Stimulated activated naive CD4-positive, alpha-beta T cell (primary cell): Measurements from ENCODE around the gene ABCC1.
"Not testable (repeated sequence)": the region's sequence is repeated elsewhere in the genome, so short reads cannot be mapped to it uniquely, and the experiment has no call there.

ENCODE experiments used
- DNase-seq, 6 experiments: peaks; one replicate each; lab custom pipeline; 2025; lab: John Stamatoyannopoulos, UW

The ABCC1 gene

DNA sequence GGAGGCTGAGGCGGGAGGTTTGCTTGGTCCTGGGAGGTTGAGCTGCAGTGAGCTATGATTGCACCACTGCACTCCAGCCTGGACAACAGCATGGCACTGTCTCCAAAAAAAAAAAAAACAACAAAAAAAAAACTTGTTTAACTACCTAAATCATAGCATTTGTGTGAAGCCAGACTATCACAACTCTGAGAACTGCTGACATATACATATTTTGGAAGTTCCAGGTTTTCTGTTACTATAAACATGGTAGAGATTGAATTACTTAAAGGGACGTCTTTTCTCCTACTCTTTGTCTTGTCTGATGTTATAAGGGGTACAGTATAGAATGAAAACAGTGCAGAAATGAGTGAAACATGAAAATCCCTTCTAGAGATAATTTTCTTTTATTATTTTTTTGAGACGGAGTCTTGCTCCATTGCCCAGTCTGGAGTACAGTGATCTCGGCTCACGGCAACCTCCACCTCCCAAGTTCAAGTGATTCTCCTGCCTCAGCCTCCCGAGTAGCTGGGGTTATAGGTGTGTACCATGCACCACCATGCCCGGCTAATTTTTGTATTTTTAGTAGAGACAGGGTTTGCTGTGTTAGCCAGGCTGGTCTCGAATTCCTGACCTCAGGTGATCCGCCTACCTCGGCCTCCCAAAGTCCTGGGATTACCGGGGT, 18.4 kb downstream of the ABCC1 start:
- no peak for DNase-seq

DNA sequence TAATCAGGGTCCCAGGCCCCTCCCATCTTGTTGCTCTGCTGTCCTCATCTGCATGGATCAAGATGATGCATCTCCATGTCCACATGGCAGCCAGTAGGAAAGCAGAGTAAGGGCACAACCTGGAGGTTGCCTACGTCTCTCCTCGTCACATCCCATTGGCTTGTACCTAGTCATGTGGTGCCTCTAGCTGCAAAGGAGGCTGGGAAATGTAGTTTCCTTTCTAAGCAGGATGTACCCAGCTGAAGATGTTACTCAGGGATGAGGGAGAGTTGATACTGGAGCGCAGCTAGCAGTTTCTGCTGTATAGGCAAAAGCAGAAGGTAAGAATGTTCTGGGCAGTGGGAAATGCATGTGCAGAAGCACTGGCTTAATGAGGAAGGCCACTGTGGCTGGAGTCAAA, 20.8 kb downstream of the ABCC1 start:
- no peak for DNase-seq

DNA sequence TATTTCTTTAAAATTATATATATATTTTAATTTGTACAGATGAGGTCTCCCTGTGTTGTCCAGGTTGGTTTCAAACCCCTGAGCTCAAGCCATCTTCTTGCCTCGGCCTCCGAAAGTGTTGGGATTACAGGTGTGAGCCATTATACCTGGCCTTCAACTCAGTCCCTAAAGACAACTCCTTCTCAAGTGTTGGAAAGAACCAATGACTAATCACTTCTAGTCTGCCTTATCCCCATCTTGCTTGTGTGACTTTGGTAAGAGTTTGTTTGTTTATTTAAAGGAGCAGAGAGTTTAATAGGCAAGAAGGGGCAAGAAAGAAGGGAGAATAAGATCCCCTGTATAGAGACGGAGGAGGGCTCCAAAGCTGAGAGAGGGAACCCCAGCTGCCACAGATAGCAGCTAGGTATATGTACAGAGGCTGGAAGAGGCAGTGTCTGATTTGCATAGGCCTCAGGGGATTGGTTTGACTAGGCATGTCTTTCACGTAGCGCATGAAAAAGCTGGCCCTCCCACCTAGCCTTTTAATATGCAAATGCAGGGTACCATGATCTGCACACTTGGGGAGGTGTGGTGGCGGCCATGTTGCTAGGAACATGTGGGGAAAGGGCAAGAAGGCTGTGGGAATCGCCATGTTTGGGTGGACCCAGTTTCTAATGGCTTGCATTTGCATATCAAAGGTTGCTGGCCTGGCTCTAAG, 21.5 kb downstream of the ABCC1 start:
- DNase-seq = no peak

DNA sequence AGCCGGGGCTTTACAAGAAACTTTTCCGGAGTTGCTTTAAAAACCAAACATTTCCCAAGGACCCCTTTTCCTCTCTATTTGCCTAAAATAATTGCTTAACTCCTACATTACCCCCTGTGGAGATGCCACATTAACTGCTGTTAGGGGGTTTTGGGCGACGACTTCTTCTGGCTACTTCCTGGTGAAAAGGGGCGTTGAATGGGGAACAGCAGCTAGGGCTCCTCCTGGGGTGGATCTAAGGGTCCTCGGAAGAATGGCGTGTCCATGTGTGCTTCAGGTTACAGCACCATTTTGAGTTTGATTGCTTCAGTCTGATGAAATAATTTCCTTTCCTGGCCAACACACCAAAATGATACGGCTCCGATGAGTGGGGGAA, 22.0 kb downstream of the ABCC1 start:
- no peak for DNase-seq

DNA sequence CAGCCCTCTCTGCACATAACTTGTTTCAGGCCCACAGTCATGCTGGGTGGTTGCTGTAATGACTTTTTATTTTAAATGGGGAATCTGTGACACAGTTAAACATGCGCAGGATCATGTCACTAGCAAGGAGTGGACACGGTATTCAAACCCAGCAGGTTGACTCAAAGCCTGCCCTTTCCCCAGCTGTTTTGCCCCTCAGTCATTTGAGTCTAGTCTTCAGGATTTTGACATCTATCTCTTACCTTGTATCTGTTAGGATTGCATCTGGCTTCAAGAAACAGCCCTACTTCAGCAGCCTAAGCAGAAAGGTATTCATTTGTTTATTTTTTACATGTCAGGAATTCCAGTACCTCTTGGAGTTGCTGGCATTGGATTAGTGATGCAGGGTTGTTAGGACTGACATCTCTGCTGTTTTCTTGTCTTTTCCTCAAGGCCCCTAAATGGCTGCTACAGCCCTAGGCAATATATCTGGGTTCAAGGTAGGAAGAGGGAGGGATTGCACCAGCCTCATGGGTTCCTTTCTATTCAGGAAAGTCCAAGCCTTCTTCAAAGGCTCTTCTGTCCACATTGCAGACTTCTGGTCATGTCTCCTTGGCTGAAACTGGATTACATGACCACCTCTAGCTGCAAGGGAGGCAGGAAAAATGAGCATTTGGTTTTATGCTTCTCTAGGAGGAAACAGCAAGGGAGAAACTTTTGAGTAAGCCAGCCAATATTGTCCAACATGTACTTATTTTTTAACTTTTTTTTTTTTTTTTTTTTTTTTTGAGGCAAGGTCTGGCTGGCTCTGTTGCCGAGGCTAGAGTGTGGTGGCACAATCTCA, 22.8 kb downstream of the ABCC1 start:
- no peak for DNase-seq

DNA sequence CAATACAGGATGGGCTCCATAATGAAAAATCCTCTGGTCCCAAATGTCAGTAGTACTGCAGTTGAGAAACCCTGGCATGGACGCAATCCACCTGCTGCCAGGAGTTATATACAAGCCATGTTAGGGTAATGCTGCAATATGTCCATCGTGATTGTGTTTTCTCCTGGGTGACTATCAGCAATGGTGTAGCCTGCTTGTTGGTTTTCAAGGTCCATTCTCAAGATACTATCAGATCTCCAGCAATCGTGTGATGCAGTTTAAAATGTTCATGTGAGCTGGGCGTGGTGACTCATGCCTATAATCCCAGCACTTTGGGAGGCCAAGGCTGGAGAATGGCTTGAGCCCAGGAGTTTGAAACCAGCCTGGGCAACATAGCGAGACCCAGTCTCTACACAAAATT, 24.0 kb downstream of the ABCC1 start:
- no peak for DNase-seq

DNA sequence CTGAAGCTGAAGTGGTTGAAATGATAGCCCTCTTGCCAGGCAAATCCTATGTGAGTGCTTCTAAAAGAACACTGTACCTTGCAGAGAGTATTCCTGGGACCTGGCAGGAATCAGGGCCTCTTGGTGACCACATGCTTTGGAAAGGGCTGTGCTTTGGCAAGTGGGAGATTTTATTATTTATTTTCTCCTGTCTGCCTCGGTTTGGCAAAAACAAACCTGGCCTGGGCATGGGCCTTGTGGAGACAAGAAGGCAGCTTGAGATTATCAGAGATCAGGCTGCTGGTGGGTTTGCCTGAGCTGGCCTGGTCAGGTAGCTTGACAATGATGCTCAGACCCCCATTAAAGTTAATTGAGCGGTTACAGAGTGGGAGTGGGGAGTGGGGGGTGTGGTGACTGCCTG, 24.6 kb downstream of the ABCC1 start:
- DNase-seq = no peak

DNA sequence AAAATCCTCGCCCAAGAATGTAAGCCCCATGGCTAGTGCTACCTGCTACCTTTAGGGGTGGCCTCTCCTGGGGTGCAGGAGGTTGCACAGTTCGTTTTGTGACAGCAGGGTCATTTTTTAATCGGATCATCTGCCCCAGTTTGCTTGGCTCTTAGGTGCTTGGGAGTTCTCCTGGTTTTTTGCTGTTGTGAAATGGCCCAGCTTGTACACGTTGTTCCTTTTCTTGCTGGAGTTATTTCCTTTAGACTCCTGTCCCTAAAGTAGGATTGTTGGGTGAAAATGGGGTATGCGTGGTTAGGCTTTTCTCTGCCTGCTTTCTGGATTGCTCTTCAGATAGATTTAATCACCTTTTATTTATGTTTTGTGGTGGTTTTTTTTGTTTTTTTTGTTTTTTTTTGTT, 25.8 kb downstream of the ABCC1 start:
- no peak for DNase-seq

DNA sequence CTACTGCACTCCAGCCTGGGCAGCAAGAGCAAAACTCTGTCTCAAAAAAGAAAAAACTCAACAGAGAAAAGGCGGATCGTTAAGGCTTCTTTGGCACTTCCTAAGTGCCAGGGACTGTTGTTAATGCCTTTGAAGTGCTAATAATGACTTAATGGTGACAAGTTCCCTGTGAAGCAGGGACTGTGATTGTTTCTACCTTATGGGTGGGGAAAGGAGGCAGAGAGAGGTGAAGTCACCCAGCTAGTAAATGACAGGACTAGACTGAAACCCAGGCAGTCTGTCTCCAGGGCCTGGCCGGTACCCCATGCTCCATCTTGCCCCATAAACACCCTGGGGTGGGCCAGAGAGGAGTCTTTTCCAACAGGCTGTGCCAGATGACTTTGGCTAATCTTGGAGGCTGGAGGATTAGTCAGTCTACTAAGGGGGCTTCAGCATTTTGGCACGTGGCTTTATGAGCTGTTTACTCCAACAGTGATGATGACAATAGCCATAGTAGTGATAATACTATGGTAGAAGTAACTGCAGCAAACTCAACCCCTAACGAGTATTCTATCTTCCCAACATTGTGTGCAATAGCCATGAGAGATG, 26.9 kb downstream of the ABCC1 start:
- DNase-seq = no peak

DNA sequence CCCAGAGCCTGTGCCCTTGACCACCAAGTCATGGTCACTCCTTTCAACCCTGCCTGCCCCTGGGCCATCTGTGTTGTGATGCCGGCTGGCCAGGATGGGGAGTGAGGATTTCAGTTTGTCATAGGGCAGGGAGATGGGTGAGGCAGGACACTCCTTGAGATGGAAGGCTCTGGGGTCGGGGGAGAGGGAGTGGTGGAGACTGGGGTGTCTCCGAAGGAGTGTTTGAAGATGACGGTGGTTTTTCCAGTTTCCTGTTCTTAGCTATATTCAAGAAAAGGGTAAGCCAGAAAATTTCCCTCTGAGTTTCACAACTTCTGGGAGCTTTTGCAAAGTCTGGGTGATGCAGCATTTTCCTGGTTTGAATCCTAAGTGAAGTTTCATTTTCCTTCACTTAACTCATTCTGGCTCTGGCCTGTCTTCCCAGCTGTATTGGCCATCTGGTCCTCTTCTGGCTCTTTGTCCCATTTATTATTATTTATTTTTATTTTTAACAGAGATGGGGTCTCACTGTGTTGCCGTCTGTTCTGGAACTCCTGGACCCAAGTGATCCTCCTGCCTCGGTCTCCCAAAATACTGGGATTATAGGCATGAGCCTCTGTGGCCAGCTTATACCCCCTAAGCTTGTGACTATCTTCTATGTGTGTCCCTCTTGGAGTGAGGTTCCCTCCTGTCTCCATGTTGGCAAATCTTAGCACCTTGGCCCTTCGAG, 27.7 kb downstream of the ABCC1 start:
- no peak for DNase-seq

DNA sequence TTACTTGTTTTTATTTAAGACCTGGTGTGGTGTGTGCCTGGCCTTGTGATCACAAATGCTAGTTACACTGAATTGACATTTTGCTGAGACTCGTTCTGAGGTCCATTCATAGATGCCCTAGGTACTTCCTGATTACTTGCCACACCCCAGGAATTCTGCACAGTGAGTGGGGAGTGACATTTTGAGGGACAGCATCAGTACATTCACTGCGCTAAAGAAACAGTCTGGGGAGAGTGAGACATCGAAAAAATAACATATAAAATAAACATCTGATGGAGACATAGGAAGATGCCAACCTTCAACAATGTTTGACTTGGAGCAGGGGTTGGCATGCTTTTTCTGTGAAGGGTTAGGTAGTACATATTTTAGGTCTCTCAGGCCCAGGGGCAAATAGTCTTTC, 30.4 kb downstream of the ABCC1 start:
- no peak for DNase-seq

DNA sequence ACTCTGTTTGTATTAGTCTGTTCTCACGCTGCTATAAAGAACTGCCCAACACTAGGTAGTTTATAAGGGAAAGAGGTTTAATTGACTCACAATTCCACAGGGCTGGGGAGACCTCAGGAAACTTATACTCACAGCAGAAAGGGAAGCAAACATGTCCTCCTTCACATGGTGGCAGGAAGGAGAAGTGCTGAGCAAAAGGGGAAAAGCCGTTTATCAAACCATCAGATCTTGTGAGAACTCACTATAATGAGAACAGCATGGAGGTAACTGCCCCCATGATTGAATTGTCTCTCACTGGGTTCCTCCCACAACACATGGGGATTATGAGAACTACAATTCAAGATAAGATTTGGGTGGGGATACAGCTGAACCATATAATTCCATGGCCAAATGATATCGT, 30.9 kb downstream of the ABCC1 start:
- no peak for DNase-seq

DNA sequence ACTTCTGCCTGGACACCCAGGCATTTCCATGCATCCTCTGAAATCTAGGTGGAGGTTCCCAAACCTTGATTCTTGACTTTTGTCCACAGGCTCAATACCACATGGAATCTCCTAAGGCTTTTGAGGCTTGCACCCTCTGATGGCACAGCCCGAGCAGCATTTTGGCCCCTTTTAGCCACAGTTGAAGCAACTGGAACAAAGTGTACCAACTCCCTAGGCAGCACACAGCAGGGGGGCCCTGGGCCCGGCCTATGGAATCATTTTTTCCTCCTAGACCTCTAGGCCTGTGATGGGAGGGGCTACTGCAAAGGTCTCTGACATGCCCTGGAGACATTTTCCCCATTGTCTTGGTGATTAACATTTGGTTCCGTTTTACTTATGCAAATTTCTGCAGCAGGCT, 32.0 kb downstream of the ABCC1 start:
- no peak for DNase-seq

DNA sequence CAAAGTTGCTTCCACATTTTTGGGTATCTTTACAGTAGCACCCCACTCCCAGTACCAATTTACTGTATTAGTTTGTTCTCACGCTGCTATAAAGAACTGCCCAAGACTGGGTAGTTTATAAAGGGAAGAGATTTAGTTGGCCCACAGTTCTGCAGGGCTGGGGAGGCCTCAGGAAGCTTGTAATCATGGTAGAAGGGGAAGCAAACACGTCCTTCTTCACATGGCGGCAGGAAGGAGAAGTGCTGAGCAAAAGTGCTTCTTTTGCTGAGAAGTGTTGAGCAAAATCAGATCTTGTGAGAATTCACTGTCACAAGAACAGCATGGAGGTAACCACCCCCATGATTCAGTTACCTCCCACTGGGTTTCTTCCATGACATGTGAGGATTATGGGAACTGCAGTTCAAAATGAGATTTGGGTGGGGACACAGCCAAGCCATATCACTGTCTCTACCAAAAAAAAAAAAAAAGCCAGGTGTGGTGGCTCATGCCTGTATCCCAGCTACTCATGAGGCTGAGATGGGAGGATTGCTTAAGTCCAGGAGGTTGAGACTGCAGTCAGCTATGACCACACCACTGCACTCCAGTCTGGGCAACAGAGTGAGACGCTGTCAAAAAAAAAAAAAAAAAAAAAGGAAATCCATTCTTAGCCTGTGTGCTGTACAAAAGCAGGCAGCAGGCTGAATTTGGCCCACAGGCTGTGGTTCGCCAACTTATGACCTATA, 32.9 kb downstream of the ABCC1 start:
- not testable (repeated sequence) for DNase-seq

DNA sequence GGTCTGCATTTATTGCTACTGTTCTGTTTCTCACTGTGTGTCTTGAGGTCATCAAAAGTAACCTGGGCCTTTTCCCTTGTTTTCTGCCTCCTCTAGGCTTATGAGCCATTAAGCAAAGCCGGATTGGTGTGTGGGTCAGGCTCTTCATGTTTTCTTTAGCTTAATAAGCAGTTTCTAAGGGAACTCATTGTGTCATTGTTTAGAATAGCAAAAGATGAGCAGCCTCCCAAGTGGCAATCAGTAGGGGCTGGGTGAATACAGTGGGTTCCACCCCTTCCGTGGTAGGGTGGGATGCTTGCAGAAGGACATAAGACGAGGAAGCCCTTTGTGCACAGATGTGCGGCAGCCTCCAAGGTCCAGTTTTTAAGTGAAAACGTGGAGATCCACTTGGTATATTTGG, 34.5 kb downstream of the ABCC1 start:
- no peak for DNase-seq

DNA sequence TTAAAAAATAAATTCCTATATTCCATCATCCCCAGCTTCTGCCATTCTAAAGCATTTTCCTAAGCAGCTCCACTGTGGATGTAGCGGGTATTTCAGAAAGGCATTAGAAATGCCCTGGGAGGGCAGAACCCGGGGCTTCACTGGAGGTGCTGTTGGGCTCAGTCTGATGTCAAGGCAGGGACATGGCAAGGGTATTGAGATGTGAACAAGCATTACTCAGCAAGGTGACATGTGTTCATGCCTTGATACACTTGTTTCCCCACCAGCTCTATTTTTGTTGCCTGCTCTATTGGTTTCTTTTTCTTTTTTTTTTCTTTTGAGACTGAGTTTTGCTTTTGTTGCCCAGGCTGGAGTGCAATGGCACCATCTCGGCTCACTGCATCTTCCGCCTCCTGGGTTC, 35.7 kb downstream of the ABCC1 start:
- no peak for DNase-seq

DNA sequence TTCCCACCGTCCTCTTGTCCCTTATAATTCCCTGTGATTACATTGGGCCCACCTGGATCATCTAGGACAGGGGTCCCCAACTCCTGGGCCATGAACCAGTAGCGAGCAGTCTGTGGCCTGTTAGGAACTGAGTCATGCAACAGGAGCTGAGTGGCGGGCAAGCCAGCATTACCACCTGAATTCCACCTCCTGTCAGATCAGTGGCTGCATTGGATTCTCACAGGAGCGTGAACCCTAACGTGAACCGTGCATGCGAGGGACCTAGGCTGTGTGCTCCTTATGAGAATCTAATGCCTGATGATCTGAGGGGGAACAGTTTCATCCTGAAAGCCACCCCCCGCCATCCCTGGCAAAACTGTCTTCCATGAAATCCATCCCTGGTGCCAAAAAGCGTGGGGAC, 36.8 kb downstream of the ABCC1 start:
- no peak for DNase-seq

DNA sequence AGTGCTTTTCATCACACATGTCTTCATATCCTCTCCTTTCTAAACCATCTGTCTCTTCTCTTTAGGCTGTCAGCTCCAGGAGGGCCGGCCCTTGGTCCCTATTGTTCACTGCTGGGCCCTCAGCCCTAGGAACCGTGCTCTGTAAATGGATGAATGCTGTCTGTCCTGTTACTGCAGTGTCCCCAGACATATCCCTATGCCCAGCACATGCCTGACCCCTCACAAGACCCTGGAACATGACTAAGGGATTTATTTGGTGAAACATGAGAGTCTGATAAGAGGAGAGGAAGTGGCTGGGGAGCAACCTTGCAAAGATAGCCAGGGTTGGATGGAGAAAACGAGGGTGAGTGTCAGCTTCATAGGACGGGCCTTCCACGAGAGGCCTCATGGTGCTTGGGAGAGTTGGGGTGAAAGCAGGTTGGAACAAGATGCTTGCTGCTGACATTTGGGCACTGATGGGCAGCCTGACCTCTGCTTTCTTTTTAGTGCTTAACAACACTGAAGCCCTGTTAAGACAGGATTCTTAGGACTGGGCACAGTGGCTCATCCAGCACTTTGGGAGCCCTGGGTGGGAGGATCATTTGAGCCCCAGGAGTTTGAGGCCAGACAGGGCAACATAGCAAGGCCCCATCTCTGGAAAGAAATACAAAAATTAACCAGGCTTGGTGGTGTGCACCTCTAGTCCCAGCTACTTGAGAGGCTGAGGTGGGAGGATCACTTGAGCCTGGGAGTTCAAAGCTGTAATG, 39.0 kb downstream of the ABCC1 start:
- DNase-seq = no peak

DNA sequence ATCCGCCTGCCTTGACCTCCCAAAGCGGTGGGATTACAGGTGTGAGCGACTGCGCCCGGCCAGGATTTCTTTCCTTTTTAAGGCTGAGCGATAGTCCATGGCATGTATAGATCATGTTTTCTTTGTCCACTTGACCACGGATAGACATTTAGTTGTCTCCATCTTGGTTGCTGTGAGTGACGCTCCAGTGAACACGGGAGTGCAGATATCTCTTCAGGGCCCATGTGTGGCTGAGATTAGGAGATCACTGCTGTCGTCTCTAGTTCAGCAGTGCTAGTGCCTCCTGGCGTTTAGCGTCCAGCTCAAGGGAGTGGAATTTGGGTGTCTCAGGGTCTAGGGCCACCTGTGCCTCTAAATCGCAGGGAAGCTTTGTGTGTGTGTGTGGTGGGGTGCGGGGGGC, 41.5 kb downstream of the ABCC1 start:
- no peak for DNase-seq

DNA sequence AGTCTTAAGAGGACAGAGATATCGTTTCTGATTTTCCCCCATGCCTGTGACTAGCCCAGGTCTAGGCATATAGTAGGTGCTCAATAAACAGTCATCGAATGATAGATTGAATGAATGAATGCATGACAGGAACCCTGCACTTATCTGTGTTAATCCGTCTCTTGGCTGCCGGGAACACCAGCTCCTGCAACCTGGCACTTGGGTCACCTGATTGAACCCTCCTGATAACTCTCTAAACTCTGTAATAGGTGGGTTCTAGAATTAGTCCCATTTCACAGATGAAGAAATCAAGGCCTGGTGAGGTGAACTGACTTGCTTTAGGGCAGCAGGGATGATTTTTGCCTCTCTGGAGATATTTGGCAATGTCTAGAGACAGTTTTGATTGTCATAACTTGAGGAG, 43.7 kb downstream of the ABCC1 start:
- DNase-seq = no peak

DNA sequence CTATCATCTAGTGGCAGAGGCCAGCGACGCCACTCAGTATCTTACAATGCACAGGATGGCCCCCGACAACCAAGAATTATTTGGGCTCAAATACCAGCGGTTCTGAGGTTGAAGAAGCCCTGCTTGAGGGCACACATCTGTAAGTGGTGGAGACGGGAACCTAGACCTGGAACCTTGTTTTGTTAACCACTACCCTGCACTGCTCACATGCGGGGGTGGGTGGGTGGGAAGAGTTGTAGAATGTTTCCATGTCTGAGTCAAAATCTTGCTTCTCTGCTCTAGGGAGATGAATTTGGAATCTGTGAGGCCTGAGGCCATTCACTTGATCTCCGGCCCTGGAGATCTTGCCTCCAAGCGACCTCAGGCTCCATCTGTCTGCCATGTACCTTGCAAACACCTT, 44.1 kb downstream of the ABCC1 start:
- DNase-seq = no peak
